Breast epithelium (tissue), 4 donors: ENCODE data around the gene ZGPAT. TPM values are rescaled to one million over a fixed set of nuclear protein-coding genes. Genes with fewer than 3 reads are reported as not detected.
A peak's percentile ranks its signal among the peaks of the same experiment; 100 is the strongest.

Experiments
- DNase-seq, 2 donors: peaks; one replicate each; pipeline ENCODE4 v3.0.0-alpha.2; 2019; ENCODE audit warnings: low spot score in 2 of 2
- H3K27ac ChIP-seq, 2 donors: fragments of 200-600 bp; sonication (generic) in 1 of 2; one replicate each; pipeline ENCODE4 v1.5.1; 2016 to 2019; ENCODE audit warnings: mild to moderate bottlenecking in 1 of 2
- H3K27me3 ChIP-seq, 2 donors: fragments of 200-600 bp; sonication (generic) in 1 of 2; one replicate each; pipeline versions ENCODE4 v1.5.1 to v1.6.0; 2017 to 2019; ENCODE audit warnings: control low read depth in 1 of 2, mild to moderate bottlenecking in 1 of 2
- H3K36me3 ChIP-seq: fragments of 200-600 bp; one replicate; pipeline ENCODE4 v1.5.1; 2019
- H3K4me1 ChIP-seq, 2 donors: fragments of 200-600 bp; sonication (generic); one replicate each; pipeline ENCODE4 v1.5.1; 2016 to 2019; ENCODE audit warnings: control low read depth in 1 of 2
- H3K4me3 ChIP-seq, 3 donors: fragments of 200-600 bp; sonication (generic); 1 replicate in 2 of 3; 2 replicates in 1 of 3; pipeline ENCODE4 v1.5.1; 2016 to 2019; ENCODE audit warnings: mild to moderate bottlenecking in 3 of 3, moderate library complexity in 2 of 3
- H3K9me3 ChIP-seq, 2 donors: fragments of 200-600 bp; sonication (generic) in 1 of 2; one replicate each; pipeline ENCODE4 v1.5.1; 2016 to 2019; ENCODE audit warnings: control low read depth in 1 of 2
- CTCF ChIP-seq, 3 donors: fragments of 450-650 bp; IDR thresholded peaks; one replicate each; pipeline ENCODE4 v1.5.1; 2016 to 2017; ENCODE audit warnings: antibody characterized with exemption in 3 of 3, mild to moderate bottlenecking in 3 of 3, moderate library complexity in 3 of 3
- POLR2A ChIP-seq: fragments of 450-650 bp; IDR thresholded peaks from one replicate; pipeline ENCODE4 v1.6.1; 2016; ENCODE audit warnings: antibody characterized with exemption, mild to moderate bottlenecking, moderate library complexity
- POLR2AphosphoS5 ChIP-seq, 3 donors: sonication (generic); formaldehyde crosslinking; IDR thresholded peaks; one replicate each; pipeline ENCODE4 v1.6.1; 2017; ENCODE audit warnings: antibody characterized with exemption in 3 of 3
- intact Hi-C: fragments of 100-400 bp; cut with DNase I; formaldehyde crosslinking; loops from one replicate; pipeline ENCODE4 v1.15.1; 2023; ENCODE audit warnings: low total_unique reads
- total RNA-seq, 3 donors: library from RNA; depleted of rRNA; stranded (reverse); fragments of >200 nt; gene quantifications; one replicate each; pipeline ENCODE4 v1.1.0, GENCODE V29; 2016

ZGPAT gene
- total RNA-seq, 3 donors from 2014 or later = 17.6 to 26.9 (median 24.9) TPM

- Histone ChIP-seq H3K4me1 (peaks cover 12 to 14% of the 10 kb centered on the region in 2 donors), H3K4me3 (no peak overlapping the region), H3K27ac (peak overlapping the region in 1 of 2 donors; percentile 35), H3K36me3 (no peaks in the 10 kb centered on the region), H3K9me3 (no peaks in the 10 kb centered on the region), H3K27me3 (no peaks in the 10 kb centered on the region)
- TF ChIP-seq CTCF (IDR thresholded peaks at IDR 0.05) = no peak
- TF ChIP-seq POLR2AphosphoS5 (IDR thresholded peaks at IDR 0.05) = no peak
- no peak for TF ChIP-seq POLR2A
- intact Hi-C loops = no loop called here
- no peak for DNase-seq
Observed at GRCh38 chr20:63693733-63694583, 13.9 kb upstream of the ZGPAT start.

DNA sequence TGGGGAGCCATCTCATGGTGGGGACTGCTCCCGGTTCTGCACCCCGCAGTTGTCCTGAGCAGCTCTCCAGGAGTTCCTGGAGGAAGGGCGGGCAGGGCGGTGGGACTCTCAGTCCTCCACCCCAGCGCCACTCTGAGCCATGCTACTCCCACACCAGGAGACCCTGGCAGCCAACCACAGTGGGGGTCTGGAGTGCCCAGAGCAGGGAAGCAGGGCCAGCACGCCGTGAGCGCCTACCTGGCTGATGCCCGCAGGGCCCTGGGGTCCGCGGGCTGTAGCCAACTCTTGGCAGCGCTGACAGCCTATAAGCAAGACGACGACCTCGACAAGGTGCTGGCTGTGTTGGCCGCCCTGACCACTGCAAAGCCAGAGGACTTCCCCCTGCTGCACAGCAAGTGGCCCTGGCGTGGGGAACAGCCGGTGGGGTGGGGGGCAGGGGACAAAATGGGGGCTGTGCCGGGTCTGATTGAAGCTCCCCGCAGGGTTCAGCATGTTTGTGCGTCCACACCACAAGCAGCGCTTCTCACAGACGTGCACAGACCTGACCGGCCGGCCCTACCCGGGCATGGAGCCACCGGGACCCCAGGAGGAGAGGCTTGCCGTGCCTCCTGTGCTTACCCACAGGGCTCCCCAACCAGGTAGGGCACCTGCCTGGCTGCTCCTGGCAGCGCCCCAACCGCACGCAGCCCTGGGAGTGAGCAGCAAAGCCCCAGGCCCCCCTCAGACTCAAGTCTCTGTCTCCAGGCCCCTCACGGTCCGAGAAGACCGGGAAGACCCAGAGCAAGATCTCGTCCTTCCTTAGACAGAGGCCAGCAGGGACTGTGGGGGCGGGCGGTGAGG lies 13.0 kb upstream of the ZGPAT start:
- Histone ChIP-seq H3K4me3 (no peak overlapping the region), H3K9me3 (no peaks in the 10 kb centered on the region), H3K27me3 (no peaks in the 10 kb centered on the region), H3K36me3 (no peaks in the 10 kb centered on the region), H3K4me1 (peaks cover 14 to 17% of the 10 kb centered on the region in 2 donors), H3K27ac (peak overlapping the region in 1 of 2 donors; percentile 35)
- DNase-seq = no peak
- intact Hi-C loops = no loop called here
- TF ChIP-seq POLR2AphosphoS5 (IDR thresholded peaks at IDR 0.05) = no peak
- no peak for TF ChIP-seq POLR2A
- no peak for TF ChIP-seq CTCF (IDR thresholded peaks at IDR 0.05)

DNA sequence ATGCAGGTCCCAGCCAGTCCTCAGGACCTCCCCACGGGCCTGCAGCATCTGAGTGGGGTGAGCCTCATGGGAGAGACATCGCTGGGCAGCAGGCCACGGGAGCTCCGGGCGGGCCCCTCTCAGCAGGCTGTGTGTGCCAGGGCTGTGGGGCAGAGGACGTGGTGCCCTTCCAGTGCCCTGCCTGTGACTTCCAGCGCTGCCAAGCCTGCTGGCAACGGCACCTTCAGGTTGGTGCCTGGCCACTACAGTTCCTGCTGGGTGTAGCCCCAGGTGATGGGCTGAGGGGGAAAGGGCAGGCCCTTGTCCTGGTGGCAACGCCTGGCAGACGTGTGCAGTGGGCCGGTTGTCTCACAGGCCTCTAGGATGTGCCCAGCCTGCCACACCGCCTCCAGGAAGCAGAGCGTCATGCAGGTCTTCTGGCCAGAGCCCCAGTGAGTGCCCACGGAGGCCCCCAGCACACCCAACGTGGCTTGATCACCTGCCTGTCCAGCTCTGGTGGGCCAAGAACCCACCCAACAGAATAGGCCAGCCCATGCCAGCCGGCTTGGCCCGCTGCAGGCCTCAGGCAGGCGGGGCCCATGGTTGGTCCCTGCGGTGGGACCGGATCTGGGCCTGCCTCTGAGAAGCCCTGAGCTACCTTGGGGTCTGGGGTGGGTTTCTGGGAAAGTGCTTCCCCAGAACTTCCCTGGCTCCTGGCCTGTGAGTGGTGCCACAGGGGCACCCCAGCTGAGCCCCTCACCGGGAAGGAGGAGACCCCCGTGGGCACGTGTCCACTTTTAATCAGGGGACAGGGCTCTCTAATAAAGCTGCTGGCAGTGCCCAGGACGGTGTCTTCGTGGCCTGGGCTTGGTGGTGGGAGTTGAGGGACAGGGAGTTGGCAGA lies 12.2 kb upstream of the ZGPAT start:
- intact Hi-C loops = no loop called here
- no peak for TF ChIP-seq CTCF (IDR thresholded peaks at IDR 0.05)
- no peak for TF ChIP-seq POLR2AphosphoS5 (IDR thresholded peaks at IDR 0.05)
- no peak for TF ChIP-seq POLR2A
- Histone ChIP-seq H3K9me3 (no peaks in the 10 kb centered on the region), H3K27me3 (no peaks in the 10 kb centered on the region), H3K4me3 (peak overlapping the region in 1 of 3 donors; percentile 57), H3K36me3 (no peaks in the 10 kb centered on the region), H3K27ac (peak overlapping the region in 1 of 2 donors; percentile 34), H3K4me1 (peaks cover 14 to 17% of the 10 kb centered on the region in 2 donors)
- DNase-seq = no peak

DNA sequence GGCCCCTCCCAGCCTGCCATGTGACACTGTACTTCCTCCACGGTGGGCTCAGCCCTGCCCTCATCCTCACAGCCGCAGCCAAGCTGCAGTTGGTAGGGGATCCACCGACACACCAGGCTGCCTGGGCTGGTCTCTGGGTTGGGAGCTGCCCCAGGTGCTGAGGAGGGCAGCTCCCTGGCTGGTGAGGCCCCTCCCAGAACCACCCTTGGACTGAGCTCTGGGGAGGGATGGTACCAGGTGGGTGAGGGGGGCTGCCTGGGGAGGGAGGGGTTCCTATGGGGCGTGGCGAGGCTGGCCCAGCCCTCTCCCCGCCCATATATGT lies 11.6 kb upstream of the ZGPAT start:
- no peak for TF ChIP-seq POLR2A
- no peak for TF ChIP-seq CTCF (IDR thresholded peaks at IDR 0.05)
- TF ChIP-seq POLR2AphosphoS5 (IDR thresholded peaks at IDR 0.05) = no peak
- H3K4me1 ChIP-seq = peaks cover 14 to 17% of the 10 kb centered on the region in 2 donors

More for the DNA sequence above, 11.6 kb upstream of the ZGPAT start:
- DNase-seq = no peak
- Histone ChIP-seq H3K27ac (peak overlapping the region in 1 of 2 donors; percentile 34), H3K36me3 (no peaks in the 10 kb centered on the region), H3K27me3 (no peaks in the 10 kb centered on the region), H3K4me3 (peak overlapping the region; percentile 34 to 57 (median 34)), H3K9me3 (no peaks in the 10 kb centered on the region)
- intact Hi-C loops = no loop called here
